Epithelial cell of esophagus (primary cell): Measurements from ENCODE around the gene CTSA.

Experiments used
- DNase-seq: peaks from one replicate; pipeline ENCODE4 v3.0.0; 2010; ENCODE audit warnings: low read depth
- H3K4me3 ChIP-seq: 2 replicates; pipeline ENCODE4 v1.5.1; 2011; ENCODE audit warnings: mild to moderate bottlenecking, low read length, control low read depth
- TF ChIP-seq, protein P1 (sequence below): IDR thresholded peaks from 2 replicates; pipeline ENCODE4 v1.5.1; 2011; ENCODE audit warnings: low read depth, mild to moderate bottlenecking, low read length, control low read depth, inconsistent platforms; ENCODE audit not compliant: insufficient read depth; ENCODE audit errors: missing control alignments

CTSA gene

DNA sequence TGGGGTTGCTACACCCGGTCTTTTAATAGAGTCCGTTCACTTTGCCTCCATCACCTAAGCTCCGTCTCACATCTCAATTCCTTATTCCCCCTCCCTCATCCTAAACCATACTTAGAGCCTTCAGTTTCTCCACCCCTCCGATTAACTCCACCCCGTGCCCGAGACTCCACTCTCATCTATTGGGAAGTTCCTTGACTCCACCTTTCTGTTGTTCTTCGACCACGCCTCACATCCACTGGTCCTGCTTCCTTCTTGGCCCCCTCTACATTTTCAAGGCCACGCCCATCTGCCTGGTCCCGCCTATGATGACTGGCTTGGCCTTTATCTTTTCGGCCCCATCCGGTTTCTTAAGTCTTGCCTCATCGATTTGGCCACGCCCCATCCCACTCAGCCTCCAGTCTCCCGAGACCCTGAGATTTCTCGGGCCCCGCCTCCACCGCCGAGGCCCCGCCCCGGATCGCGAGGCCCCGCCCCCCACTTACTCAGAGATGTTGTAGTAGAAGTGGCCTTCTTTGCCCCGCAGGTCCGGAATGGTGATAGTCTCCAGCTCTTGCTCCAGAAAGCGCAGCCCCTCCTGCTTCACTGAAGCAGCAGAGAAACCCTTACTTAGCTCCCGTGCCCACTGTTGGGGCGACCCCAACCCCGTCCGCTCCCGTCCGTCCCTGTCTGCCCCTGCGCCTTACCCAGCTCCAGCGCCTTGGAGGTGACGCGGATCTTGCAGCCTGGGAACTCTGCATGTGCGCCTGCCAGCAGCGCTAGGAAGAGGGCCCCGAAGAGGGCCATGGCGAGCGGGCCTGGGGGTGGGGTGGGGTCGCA is 19.7 kb downstream of the CTSA start:
- TF ChIP-seq, protein P1, sequence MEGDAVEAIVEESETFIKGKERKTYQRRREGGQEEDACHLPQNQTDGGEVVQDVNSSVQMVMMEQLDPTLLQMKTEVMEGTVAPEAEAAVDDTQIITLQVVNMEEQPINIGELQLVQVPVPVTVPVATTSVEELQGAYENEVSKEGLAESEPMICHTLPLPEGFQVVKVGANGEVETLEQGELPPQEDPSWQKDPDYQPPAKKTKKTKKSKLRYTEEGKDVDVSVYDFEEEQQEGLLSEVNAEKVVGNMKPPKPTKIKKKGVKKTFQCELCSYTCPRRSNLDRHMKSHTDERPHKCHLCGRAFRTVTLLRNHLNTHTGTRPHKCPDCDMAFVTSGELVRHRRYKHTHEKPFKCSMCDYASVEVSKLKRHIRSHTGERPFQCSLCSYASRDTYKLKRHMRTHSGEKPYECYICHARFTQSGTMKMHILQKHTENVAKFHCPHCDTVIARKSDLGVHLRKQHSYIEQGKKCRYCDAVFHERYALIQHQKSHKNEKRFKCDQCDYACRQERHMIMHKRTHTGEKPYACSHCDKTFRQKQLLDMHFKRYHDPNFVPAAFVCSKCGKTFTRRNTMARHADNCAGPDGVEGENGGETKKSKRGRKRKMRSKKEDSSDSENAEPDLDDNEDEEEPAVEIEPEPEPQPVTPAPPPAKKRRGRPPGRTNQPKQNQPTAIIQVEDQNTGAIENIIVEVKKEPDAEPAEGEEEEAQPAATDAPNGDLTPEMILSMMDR = no peak
- H3K4me3 ChIP-seq = peak overlapping the region; percentile 71
- DNase-seq = peak; percentile 99

DNA sequence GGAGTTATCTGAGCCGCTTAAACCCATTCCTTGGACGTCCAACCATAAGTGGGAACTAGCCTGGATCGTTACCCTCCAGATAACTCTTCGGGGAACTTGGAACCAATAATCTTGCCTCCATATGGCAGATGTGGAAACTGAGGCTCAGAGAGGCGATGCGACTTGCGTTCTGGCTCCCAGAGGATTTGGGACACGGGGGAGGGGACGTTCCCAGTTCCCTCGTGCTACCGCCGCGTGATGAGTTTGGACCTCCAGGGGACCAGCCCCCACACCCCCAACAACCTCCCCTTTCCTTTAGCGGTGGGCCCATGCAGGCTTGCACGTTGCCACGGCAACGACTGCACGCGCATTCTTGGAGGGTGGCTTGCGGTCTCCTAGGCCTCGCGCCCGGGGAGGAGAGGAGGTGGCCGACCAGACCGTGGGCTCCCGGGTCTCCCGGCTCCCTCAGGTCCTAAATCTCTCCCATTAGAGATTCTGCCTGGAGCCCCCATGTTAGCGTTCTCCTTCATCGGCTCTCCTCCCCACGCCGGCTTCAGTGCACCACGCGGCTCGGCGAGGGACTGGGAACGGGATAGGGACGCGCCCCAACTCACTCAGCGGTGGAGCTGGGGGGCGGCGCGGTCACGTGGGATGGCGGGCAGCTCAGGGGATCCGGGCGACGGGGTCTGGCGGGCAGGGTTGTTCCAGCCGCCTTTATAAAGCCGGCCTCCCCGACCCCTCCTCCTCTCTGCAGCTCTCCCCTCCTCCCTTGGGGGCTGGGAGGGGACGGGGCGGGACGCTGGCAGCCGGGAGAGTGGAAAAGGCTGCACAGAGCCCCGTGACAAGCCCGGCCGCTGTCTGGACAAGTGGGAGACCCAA is 20.6 kb downstream of the CTSA start, which contains the start of gene PLTP:
Gene PLTP (minus strand): TSS at position 670 of the 858 bp plus-strand sequence. CDS start 703 bp downstream, outside the sequence.
- H3K4me3 ChIP-seq = peak within 1 kb of the TSS; percentile 71
- peak; percentile 72 for DNase-seq
- TF ChIP-seq, protein P1 = no peak

DNA sequence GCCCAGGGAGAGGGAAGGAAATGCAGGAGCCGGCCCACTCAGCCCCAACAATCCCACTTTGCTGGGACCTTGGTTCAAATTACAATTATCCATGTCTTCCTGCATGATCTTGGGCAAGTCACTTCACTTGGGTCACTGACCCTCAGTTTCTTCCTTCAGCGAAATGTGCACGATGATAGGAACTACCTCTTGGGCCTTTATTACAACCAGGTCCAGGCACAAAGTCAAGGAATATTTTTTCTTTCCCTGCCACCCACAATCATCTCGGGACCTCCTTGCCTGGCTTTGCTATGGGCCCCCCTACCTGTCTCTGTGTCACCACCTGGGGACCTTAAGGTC is 21.2 kb downstream of the CTSA start:
- H3K4me3 ChIP-seq = peak overlapping the region; percentile 71
- no peak for DNase-seq
- TF ChIP-seq, protein P1 = no peak

DNA sequence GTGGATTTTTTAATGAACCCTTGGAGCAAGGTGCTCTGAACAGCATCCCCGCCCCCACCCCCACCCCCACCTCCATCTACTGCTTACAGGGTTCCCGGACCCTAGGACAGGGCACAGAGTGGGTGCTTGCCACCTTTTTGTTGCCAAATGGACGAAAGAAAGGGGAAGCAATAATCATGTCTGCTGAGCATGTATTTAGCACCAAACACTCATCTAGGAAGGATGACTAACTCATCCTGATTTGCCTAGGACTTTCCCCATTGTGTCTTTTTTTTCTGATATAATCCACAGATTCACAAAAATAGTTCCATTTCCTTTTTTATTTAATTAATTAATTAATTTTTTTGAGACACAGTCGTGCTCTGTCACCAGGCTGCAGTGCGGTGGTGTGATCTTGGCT is 22.0 kb downstream of the CTSA start:
- H3K4me3 ChIP-seq = no peak overlapping the region
- DNase-seq = peak; percentile 51
- TF ChIP-seq, protein P1 = no peak

DNA sequence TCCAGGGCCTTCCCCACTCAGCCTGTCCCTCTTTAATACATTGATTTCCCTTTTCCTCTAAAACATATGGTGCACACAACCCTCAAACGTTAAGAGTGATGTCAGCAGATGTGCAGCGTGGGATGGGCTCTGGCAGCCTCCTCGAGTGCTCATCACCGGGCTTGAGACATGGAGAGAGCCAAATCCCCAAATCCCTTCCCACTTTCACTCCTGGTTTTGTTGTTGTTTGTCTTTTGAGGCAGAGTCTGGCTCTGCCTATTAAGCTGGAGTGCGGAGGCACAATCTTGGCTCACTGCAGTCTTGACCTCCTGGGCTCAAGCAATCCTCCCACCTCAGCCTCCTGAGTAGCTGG is 26.6 kb downstream of the CTSA start:
- no peak for DNase-seq
- H3K4me3 ChIP-seq = no peak overlapping the region
- TF ChIP-seq, protein P1 = no peak

DNA sequence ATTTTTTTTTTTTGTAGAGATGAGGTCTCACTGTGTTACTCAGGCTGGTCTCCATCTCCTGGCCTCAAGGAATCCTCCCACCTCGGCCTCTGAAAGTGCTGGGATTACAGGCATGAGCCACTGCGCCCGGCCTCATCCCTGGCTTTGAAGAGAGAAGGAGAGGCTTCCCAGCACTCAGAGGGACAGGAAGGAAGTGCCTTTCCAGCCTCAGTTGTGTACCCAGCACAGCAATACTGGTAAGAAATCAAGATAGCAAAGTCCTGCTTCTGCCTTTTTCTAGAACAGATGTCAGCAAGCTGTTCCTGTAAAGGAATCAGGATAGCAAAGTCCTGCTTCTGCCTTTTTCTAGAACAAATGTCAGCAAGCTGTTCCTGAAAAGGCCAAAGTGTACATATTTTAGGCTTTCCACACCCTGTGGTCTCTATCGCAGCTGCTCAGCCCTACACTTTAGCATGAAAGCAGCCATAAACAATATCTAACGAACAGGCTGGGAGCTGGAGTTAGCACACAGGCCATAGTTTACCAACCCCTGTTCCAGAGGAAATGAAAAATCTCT is 27.1 kb downstream of the CTSA start:
- H3K4me3 ChIP-seq = no peak overlapping the region
- TF ChIP-seq, protein P1 = no peak
- DNase-seq = no peak
